GM19452 (cell line): ENCODE data around the gene ZBTB44.
"Not testable (repeated sequence)": the region's sequence is repeated elsewhere in the genome, so short reads cannot be mapped to it uniquely, and the experiment has no call there.

Experiments
- ATAC-seq: cut with Tn5 transposase; IDR thresholded peaks from one replicate; pipeline ENCODE4 v1.9.1; 2021; ENCODE audit not compliant: unreplicated experiment

The ZBTB44 gene, protein sequence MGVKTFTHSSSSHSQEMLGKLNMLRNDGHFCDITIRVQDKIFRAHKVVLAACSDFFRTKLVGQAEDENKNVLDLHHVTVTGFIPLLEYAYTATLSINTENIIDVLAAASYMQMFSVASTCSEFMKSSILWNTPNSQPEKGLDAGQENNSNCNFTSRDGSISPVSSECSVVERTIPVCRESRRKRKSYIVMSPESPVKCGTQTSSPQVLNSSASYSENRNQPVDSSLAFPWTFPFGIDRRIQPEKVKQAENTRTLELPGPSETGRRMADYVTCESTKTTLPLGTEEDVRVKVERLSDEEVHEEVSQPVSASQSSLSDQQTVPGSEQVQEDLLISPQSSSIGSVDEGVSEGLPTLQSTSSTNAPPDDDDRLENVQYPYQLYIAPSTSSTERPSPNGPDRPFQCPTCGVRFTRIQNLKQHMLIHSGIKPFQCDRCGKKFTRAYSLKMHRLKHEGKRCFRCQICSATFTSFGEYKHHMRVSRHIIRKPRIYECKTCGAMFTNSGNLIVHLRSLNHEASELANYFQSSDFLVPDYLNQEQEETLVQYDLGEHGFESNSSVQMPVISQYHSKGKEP

DNA sequence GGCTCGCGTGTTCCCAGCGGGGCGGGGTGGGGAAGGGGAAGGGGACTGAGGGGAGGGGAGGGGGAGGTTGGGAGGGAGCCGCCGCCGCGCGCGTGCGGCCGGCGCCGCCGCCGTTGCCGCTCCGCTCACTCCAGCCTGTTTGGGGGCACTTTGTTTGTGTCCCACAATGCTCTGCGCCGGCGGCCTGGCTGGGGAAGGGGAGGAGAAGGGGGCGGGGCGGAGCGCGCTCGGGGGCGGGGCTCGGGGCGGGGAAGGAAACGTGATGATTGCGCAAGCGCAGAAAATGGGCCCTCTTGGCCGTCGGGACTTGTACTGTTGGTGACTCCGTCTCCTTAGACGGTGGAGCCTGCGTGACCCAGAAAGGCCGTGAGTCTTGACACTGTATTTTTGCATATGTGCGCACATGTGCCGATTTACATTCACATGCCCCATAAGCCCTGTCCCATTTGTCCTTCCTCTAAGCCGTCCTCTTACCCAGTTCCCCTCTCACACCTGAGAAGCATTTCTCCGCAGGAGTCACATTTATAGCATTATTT is at the start of gene ZBTB44:
Gene ZBTB44 (minus strand): TSS at position 168 of the 536 bp plus-strand sequence. CDS start 53,044 bp downstream, outside the sequence.
- peak; percentile 51 for ATAC-seq

GRCh38 chr11:130359419-130359818 is 44.7 kb upstream of the ZBTB44 start:
- ATAC-seq = no peak

- no peak for ATAC-seq
Measured at GRCh38 chr11:130358398-130358797, 43.7 kb upstream of the ZBTB44 start.

- ATAC-seq = no peak
Measured at GRCh38 chr11:130347261-130347660, 32.5 kb upstream of the ZBTB44 start.

DNA sequence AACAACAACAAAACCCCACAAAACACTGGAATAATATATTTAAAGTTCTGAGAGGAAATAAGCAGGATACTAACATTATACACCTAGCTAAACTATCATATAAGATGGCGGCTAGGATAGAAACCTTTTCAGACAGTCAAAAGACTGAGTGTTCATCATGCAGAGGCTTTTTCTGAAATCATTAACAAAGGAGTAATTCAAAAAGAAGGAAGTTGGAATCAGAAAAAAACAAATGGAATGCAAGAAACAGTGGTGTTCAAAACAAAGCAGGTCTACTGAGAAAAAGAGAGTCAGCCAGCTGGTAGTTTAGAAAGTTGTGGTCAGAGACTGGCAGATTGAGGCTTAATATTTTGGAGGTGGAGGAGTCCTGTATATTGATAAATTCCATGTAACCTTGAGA is 30.1 kb upstream of the ZBTB44 start:
- ATAC-seq = no peak

- ATAC-seq = no peak
Measured at GRCh38 chr11:130340671-130341319, 26.1 kb upstream of the ZBTB44 start.

DNA sequence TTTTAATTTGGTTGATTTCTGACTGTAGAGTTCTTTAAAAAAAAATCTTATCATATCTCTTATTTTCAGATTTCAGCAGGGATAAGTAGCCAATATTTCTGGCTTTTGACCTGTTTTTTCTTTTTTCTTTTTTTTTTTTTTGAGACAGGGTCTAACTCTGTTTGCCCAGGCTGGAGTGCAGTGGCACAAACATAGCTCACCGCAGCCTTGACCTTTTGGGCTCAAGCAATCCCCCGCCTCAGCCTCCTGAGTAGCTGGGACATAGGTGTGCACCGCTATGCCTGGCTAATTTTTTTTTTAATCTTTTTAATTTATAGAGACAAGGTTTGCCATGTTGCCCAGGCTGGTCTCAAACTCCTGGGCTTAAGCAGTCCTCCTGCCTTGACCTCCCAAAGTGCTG is 23.9 kb upstream of the ZBTB44 start:
- no peak for ATAC-seq

DNA sequence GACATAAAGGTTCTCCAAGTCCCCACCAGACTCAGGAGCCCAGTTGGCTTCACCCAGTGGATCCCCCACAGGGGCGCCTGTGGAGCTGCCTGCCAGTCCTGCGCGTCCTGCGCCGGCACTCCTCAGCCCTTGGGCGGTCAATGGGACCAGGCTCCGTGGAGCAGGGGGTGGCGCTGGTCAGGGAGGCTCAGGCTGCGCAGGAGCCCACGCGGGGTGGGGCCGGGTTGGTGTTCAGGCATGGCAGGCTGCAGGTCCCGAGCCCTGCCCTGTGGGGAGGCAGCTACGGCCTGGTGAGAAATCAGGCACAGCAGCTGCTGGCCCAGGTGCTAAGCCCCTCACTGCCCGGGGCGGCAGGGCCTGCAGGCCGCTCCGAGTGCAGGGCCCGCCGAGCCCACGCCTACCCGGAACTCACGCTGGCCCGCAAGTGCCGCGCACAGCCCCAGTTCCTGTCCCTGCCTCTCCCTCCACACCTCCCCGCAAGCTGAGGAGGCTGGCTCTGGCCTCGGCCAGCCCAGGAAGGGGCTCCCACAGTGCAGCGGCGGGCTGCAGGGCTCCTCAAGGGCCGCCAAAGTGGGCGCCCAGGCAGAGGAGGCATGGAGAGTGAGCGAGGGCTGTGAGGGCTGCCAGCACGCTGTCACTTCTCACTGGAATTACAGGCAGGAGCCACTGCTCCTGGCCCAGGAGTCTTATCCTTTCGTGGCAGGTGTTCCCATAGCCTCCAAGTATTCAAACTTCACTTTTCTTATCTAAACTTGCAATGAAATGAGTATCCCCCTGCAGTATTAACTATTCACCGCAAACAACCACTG is 22.8 kb upstream of the ZBTB44 start:
- no peak for ATAC-seq

DNA sequence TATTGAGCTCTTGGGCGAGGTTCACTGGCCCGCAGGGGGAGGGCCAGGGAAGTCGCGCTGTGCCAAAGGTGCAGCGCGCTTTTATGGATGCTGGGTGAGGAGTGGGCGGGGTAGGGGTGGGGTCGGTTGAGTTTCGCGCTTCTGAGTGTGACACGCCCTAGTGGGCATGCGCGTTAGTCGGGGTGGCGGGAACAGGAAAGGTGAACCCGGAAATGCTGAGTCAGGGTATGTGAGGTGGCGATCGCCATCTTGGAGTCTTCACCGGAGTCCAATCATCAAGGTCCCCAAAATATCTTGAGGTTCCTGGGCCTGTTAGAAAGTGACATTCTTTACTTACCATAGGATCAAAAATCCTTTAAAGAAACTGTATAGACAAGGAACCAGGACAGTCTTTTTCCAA is 16.7 kb upstream of the ZBTB44 start:
- ATAC-seq = not testable (repeated sequence)

DNA sequence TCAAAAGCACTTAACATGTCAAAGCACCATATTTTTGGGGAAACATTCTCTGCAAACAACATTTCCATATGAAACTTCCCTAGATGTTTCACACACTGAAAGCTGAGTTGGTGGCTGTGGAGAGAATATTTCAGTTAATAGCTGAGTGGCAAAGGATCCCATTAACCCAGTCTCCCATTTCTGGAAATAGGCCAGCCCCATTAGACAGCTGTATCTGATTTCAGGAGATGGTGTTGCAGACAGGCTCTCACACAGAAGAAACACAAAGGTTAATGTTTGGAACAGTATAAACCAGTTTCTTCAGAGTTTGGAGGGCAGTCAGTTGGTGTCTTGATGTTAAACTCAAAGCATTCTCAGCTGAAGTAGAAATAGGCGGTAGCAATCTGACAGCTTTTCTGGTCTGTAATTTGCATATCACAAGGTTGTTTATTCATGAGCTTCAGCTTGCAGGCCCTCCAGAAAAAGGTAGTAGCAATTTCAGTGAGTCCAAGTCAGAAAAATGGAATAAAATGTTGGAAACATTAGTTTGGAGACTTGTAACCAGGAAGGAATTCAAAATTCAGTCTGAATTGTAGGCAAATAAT is 15.5 kb upstream of the ZBTB44 start:
- ATAC-seq = no peak

DNA sequence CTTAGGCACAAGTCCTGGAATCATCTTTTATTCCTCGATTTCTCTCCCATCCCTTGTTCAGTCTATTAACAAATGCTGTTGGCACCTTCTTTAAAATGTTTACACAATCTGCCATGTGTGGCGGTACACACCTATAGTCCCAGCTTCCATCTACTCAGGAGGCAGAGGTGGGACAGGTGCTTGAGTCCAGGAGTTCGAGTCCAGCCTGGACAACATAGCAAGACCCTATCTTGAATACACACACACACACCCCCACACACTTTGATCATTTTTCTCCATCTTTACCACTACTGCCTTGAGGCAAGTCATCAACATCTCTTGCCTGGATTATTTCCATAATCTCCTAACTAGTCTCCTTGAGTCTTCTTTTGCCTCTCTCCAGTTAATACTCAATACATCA is 13.7 kb upstream of the ZBTB44 start:
- ATAC-seq = no peak

GRCh38 chr11:130327716-130328115 is 13.0 kb upstream of the ZBTB44 start:
- no peak for ATAC-seq

DNA sequence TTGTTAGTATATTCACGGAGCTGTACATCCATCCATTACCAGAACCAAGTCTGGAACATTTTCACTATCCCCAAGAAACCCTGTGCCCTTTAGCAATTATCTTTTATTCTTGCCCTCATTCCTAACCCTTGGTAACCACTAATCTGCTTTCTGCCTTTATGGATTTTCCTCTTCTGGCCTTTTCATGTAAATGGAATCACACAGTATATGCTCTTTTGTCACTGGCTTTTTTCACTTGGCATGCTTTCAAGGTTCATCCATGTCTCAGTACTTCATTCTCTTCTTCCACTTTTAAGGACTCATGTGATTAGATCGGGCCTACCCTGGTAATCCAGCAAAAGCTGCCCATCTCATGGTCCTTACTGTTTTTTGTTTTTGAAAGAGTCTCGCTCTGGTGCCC is 11.0 kb upstream of the ZBTB44 start:
- ATAC-seq = no peak

DNA sequence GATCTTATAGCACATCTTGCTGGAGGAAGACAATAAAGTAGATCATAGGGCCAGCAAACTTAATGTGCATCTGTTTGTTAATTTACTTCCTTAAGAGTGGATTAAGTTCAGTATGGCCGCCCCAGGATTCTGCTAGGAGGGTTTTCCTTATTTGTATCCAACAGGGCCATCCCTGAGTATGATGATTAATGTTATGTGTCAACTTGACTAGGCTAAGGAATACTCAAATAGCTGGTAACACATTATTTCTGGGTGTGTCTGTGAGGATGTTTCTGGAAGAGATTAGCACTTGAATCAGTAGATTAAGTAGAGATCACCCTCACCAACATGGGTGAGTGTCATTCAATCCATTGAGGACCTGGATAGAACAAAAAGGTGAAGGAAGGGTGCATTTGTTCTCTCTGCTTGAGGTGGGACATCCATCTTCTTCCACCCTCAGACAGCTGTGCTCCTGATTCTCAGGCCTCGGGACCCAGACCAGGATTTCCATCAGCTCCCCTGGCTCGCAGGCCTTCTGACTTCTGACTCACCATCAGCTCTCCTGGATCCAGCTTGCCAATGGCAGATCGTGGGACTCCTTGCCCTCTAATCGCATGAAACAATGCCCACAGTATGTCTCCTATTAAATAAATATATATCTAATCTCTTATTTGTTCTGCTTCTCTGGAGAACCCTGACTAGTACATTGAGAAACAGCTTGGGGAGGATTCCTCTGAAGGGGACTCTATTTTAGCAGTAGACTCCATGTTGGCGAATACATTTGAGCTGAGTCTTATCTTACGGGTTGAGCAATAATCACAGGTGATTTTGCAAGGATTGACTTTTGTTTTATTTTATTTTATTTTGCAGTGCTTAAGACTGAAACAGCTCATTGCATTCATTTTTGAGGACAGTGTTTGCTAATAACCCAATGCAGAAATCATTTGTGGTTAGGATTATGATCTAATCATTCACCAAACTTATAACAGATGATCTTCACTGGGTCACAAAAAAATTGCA is 9.0 kb upstream of the ZBTB44 start:
- ATAC-seq = no peak

GRCh38 chr11:130322126-130322525 is 7.4 kb upstream of the ZBTB44 start:
- ATAC-seq = no peak

GRCh38 chr11:130318031-130318673 is 3.4 kb upstream of the ZBTB44 start:
- ATAC-seq = no peak

DNA sequence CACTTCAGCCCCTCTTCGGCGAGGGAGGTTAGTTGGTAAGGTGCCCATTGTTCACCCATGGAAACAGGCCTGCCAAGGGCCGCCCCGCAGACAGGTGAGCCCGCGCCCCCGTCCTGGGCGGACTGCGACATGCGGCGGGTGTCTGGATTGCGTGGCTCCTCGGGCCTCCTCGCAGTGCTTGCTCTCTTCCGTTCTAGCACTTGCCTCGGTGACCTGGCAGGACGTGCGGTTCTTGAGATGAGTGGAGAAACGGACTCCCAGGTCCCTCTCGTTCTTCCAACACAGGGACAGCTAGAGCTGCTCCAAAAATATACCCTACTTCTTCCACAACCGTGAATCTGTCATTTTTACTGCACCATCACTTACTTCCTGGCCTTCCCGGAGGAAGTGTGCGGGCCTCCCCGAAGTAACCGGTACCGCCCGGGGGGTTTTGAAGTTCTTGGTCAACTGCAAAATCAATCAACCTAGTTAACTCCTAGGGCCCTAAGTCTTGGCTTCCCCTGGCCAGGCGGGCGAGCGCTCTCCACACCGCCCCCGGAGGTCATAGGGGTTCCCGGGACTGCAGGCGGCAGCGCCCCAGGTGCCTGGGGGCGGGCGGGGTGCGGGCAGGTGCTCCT is 745 bp upstream of the ZBTB44 start:
- ATAC-seq = peak; percentile 35

GRCh38 chr11:130314184-130314749 is 450 bp downstream of the ZBTB44 start:
- ATAC-seq = peak; percentile 49
